DOHH2 (cell line): ENCODE data around the gene DNAJC27.

ENCODE experiments used
- H3F3A ChIP-seq: fragments of 200-600 bp; sonication (generic), shearing (Covaris generic); 2 replicates; pipeline ENCODE4 v1.6.0; 2016; ENCODE audit warnings: antibody characterized with exemption, mild to moderate bottlenecking; ENCODE audit not compliant: control insufficient read depth, insufficient read depth
- H3K27ac ChIP-seq: fragments of 200-600 bp; sonication (generic); 2 replicates; pipeline ENCODE4 v1.5.1; 2014; ENCODE audit warnings: low read depth, mild to moderate bottlenecking, low read length, moderate library complexity
- H3K27me3 ChIP-seq: fragments of 200-600 bp; sonication (generic); 2 replicates; pipeline ENCODE4 v1.6.1; 2014; ENCODE audit warnings: mild to moderate bottlenecking, low read length, mixed read lengths; ENCODE audit not compliant: control insufficient read depth
- H3K36me3 ChIP-seq: fragments of 200-600 bp; sonication (generic); 2 replicates; pipeline ENCODE4 v1.6.1; 2014; ENCODE audit warnings: mild to moderate bottlenecking, low read length, moderate library complexity, mixed read lengths; ENCODE audit not compliant: control insufficient read depth
- H3K4me1 ChIP-seq: fragments of 200-600 bp; sonication (generic); 2 replicates; pipeline ENCODE4 v1.6.1; 2014; ENCODE audit warnings: mild to moderate bottlenecking, low read length, mixed read lengths; ENCODE audit not compliant: control insufficient read depth
- H3K4me2 ChIP-seq: fragments of 200-600 bp; sonication (generic); 2 replicates; pipeline ENCODE4 v1.6.0; 2014; ENCODE audit warnings: mild to moderate bottlenecking, low read length, moderate library complexity
- H3K4me3 ChIP-seq: fragments of 200-600 bp; sonication (generic); 2 replicates; pipeline ENCODE4 v1.5.1; 2014; ENCODE audit warnings: mild to moderate bottlenecking, low read length, mixed read lengths
- H3K79me2 ChIP-seq: fragments of 200-600 bp; sonication (generic); 2 replicates; pipeline ENCODE4 v1.6.1; 2014; ENCODE audit warnings: mild to moderate bottlenecking, low read length, mixed read lengths; ENCODE audit not compliant: control insufficient read depth
- H3K9me2 ChIP-seq: fragments of 200-600 bp; sonication (generic); replicated peaks from 2 replicates; pipeline ENCODE4 v1.6.1; 2014; ENCODE audit warnings: mild to moderate bottlenecking, low read length, mixed read lengths; ENCODE audit not compliant: control insufficient read depth
- H3K9me3 ChIP-seq: fragments of 200-600 bp; sonication (generic); 2 replicates; pipeline ENCODE4 v1.6.1; 2014; ENCODE audit warnings: antibody characterized with exemption, low read length, mixed read lengths; ENCODE audit not compliant: control insufficient read depth, insufficient read depth
- H4K20me1 ChIP-seq: fragments of 200-600 bp; sonication (generic); 2 replicates; pipeline ENCODE4 v1.6.0; 2014; ENCODE audit warnings: low read depth, mild to moderate bottlenecking, antibody characterized with exemption, low read length, moderate library complexity; ENCODE audit not compliant: control insufficient read depth, insufficient read depth
- CTCF ChIP-seq: fragments of 200-600 bp; sonication (generic); IDR thresholded peaks from one replicate; pipeline ENCODE4 v1.5.1; 2014; ENCODE audit warnings: antibody characterized with exemption, mild to moderate bottlenecking, low read depth, low read length; ENCODE audit not compliant: poor library complexity, severe bottlenecking
- EZH2phosphoT487 ChIP-seq: fragments of 200-600 bp; sonication (generic); IDR thresholded peaks from 2 replicates; pipeline ENCODE4 v1.6.1; 2017; ENCODE audit warnings: borderline replicate concordance, mild to moderate bottlenecking, antibody characterized with exemption, low read length, moderate library complexity, mixed read lengths

DNAJC27 gene

GRCh38 chr2:24993406-24994145 lies 21.8 kb upstream of the DNAJC27 start:
- Histone ChIP-seq H3K4me1 (peaks cover 6% of the 10 kb centered on the region; the same call in 1 of the 2 replicates), H4K20me1 (no peaks in the 10 kb centered on the region), H3K79me2 (no peaks in the 10 kb centered on the region), H3K4me2 (no peak overlapping the region), H3K4me3 (no peak overlapping the region), H3K27me3 (peaks cover 8% of the 10 kb centered on the region), H3K9me2 (no peaks in the 10 kb centered on the region), H3K36me3 (no peaks in the 10 kb centered on the region), H3F3A (no peaks in the 10 kb centered on the region), H3K9me3 (no peaks in the 10 kb centered on the region), H3K27ac (no peak overlapping the region)
- TF ChIP-seq CTCF = no peak
- TF ChIP-seq EZH2phosphoT487 = no peak

DNA sequence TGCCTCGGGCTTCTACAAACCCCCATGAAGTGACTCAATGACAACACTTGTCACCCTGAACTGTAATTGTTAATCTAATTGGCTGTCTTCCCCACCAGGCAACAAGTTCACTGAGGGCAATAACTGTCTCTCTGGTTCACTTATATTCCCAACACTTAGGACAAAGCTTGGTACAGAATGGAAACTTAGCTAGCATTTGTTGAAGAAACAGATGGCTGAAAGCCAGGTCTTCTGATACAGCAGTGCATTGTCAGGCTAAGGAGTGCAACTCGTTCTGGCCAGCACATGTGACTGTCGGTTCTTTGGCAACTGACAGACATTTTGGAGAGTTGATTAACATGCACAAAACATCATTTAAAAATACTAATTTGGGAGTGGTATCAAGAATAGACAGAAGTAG lies 14.6 kb upstream of the DNAJC27 start:
- Histone ChIP-seq H3K36me3 (no peaks in the 10 kb centered on the region), H4K20me1 (no peaks in the 10 kb centered on the region), H3K9me2 (no peaks in the 10 kb centered on the region), H3K4me2 (no peak overlapping the region), H3K9me3 (no peaks in the 10 kb centered on the region), H3K4me3 (no peak overlapping the region), H3K79me2 (no peaks in the 10 kb centered on the region), H3K27ac (no peak overlapping the region), H3K27me3 (peaks cover 18% of the 10 kb centered on the region; the same call in 1 of the 2 replicates), H3K4me1 (no peaks in the 10 kb centered on the region), H3F3A (no peaks in the 10 kb centered on the region)
- TF ChIP-seq CTCF (no peak), EZH2phosphoT487 (no peak)

DNA sequence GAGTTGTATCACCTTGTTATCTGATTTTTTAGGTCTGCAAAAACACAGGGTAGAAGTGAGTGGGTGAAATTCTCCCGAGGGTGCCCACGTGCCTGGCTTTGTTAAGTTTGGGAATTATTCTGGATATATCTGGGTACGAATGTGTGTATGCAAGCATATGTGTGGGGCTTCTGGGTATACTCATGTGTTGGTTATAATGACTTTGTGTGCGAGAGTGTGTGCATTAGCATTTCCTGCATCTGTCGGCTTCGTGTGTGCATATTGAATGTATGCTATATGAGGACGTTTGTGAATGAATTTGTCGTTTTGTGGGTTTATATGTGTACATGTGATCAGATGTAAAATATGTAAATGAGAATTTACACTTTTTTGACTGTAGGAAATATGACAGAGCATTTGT lies 13.8 kb upstream of the DNAJC27 start:
- H3K27ac ChIP-seq = no peak overlapping the region
- H3K9me3 ChIP-seq = no peaks in the 10 kb centered on the region
- H3K36me3 ChIP-seq = no peaks in the 10 kb centered on the region
- H4K20me1 ChIP-seq = no peaks in the 10 kb centered on the region
- no peak overlapping the region for H3K4me2 ChIP-seq
- no peaks in the 10 kb centered on the region for H3K79me2 ChIP-seq
- no peaks in the 10 kb centered on the region for H3F3A ChIP-seq
- H3K4me3 ChIP-seq = no peak overlapping the region
- H3K9me2 ChIP-seq = no peaks in the 10 kb centered on the region
- no peaks in the 10 kb centered on the region for H3K4me1 ChIP-seq
- peaks cover 18% of the 10 kb centered on the region; the same call in 1 of the 2 replicates for H3K27me3 ChIP-seq
- no peak for TF ChIP-seq CTCF
- no peak for TF ChIP-seq EZH2phosphoT487
